Ishikawa (cell line): Measurements from ENCODE around the gene CCL16.

Experiments
- CEBPB ChIP-seq: IDR thresholded peaks from 2 replicates; pipeline ENCODE4 v1.6.1; 2012
- CREB1 ChIP-seq: IDR thresholded peaks from 2 replicates; pipeline ENCODE4 v1.6.1; 2012; ENCODE audit warnings: low read depth
- EGR1 ChIP-seq: IDR thresholded peaks from 2 replicates; pipeline ENCODE4 v1.6.1; 2012
- EP300 ChIP-seq: IDR thresholded peaks from 2 replicates; pipeline ENCODE4 v1.6.1; 2012; ENCODE audit warnings: borderline replicate concordance
- FOXM1 ChIP-seq: IDR thresholded peaks from 2 replicates; pipeline ENCODE4 v1.6.1; 2012; ENCODE audit warnings: low read depth, borderline replicate concordance
- NFIC ChIP-seq: IDR thresholded peaks from 2 replicates; pipeline ENCODE4 v1.6.1; 2012
- RAD21 ChIP-seq: IDR thresholded peaks from 2 replicates; pipeline ENCODE4 v1.6.1; 2012; ENCODE audit warnings: low read depth
- TAF1 ChIP-seq: IDR thresholded peaks from 2 replicates; pipeline ENCODE4 v1.6.1; 2012; ENCODE audit warnings: low read depth, mild to moderate bottlenecking
- TCF12 ChIP-seq: IDR thresholded peaks from 2 replicates; pipeline ENCODE4 v1.6.1; 2012; ENCODE audit warnings: low read depth
- TEAD4 ChIP-seq: IDR thresholded peaks from 2 replicates; pipeline ENCODE4 v1.6.1; 2012
- YY1 ChIP-seq: IDR thresholded peaks from 2 replicates; pipeline ENCODE4 v1.6.1; 2012; ENCODE audit warnings: low read depth
- ZBTB7A ChIP-seq: IDR thresholded peaks from 2 replicates; pipeline ENCODE4 v1.6.1; 2012; ENCODE audit warnings: low read depth
- TF ChIP-seq, protein P1 (sequence below): IDR thresholded peaks from 2 replicates; pipeline ENCODE4 v1.6.1; 2012
- TF ChIP-seq, protein P2 (sequence below): IDR thresholded peaks from 2 replicates; pipeline ENCODE4 v1.6.1; 2012

DNA sequence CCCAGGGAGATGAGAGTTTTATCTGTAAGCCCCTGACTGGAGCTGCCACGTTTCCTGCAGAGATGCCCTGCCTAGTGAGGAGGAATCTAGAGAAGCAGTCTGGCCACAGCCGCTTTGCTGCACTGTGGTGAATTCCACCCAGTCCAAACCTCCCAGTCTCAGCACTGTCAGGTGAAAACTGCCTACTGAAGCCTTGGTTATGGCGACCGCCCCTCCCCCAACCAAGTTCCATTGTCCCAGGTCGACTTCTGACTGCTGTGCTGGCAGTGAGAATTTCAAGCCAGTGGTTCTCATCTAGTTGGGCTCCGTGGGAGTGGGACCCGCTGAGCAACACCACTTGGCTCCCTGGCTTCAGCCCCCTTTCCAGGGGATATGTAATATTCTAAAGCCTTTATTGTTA is 27.6 kb downstream of the CCL16 start:
- TF ChIP-seq, protein P1, sequence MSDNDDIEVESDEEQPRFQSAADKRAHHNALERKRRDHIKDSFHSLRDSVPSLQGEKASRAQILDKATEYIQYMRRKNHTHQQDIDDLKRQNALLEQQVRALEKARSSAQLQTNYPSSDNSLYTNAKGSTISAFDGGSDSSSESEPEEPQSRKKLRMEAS: no peak
- no peak for TF ChIP-seq ZBTB7A
- TF ChIP-seq CEBPB: no peak
- TF ChIP-seq, protein P2, sequence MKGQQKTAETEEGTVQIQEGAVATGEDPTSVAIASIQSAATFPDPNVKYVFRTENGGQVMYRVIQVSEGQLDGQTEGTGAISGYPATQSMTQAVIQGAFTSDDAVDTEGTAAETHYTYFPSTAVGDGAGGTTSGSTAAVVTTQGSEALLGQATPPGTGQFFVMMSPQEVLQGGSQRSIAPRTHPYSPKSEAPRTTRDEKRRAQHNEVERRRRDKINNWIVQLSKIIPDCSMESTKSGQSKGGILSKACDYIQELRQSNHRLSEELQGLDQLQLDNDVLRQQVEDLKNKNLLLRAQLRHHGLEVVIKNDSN: no peak
- TF ChIP-seq CREB1: no peak
- TF ChIP-seq FOXM1: no peak
- no peak for TF ChIP-seq EP300
- TF ChIP-seq RAD21: no peak
- no peak for TF ChIP-seq NFIC
- TF ChIP-seq TCF12: no peak
- TF ChIP-seq TAF1: no peak
- TF ChIP-seq EGR1: no peak
- TF ChIP-seq YY1: no peak
- no peak for TF ChIP-seq TEAD4
